ENCODE measurements around the gene METTL26.
A peak's percentile ranks its signal among the peaks of the same experiment; 100 is the strongest.

METTL26 gene

DNA sequence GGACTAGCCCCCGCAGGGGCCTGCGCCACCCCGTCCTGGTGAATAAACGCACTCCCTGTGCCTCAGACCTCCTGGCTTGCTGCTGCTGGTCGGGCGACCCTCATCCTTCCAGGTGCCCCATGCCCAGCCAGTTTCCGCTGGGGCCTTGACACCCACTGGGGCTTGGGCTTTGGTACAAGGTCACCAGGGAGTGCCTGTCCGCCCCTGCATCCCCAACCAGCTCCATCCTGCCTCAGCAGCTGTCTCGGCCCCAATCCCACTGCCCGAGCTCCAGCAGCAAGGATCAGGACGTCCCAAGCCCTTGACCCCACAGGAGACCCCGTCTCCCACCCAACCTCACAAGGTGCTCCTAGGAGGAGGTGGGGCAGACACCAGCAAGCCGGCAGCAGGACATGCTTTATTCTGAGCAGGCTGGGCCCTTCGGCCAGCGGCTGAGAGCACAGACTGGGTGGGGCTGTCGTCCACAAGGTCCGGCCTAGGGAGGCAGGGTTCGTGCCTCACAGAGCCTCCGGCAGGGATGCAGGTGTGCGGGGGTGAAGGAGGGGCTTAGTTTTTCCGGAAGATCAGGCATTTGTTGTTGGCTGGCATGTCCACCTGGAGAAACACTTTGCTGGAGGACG, 1.9 kb downstream of the METTL26 start:
- H3K27me3 Mint-ChIP-seq: peaks cover 0 to 6% of the 10 kb centered on the region in 2 donors
- peaks cover 0 to 2% of the 10 kb centered on the region in 2 donors for H3K9me3 Mint-ChIP-seq
- H3K4me3 Mint-ChIP-seq: peak overlapping the region; percentile 69 to 76
- H3K36me3 Mint-ChIP-seq (ENCODE audit: insufficient read depth): peaks cover 24% of the 10 kb centered on the region
- ATAC-seq (replicated peaks) (no peak), DNase-seq (no peak)
- no peak overlapping the region for H3K27ac Mint-ChIP-seq
- peaks cover 7 to 11% of the 10 kb centered on the region in 2 donors for H3K4me1 Mint-ChIP-seq (ENCODE audit: low read depth in 2 of 2)

DNA sequence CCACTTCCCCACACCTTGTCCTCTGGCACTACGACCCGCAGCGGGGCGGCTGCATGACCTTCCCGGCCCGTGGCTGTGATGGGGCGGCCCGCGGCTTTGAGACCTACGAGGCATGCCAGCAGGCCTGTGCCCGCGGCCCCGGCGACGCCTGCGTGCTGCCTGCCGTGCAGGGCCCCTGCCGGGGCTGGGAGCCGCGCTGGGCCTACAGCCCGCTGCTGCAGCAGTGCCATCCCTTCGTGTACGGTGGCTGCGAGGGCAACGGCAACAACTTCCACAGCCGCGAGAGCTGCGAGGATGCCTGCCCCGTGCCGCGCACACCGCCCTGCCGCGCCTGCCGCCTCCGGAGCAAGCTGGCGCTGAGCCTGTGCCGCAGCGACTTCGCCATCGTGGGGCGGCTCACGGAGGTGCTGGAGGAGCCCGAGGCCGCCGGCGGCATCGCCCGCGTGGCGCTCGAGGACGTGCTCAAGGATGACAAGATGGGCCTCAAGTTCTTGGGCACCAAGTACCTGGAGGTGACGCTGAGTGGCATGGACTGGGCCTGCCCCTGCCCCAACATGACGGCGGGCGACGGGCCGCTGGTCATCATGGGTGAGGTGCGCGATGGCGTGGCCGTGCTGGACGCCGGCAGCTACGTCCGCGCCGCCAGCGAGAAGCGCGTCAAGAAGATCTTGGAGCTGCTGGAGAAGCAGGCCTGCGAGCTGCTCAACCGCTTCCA, 2.6 kb downstream of the METTL26 start:
- Mint-ChIP-seq H3K9me3 (peaks cover 0 to 2% of the 10 kb centered on the region in 2 donors), H3K4me1 (ENCODE audit: low read depth in 2 of 2) (peaks cover 7 to 11% of the 10 kb centered on the region in 2 donors), H3K27ac (no peak overlapping the region), H3K4me3 (no peak overlapping the region), H3K36me3 (ENCODE audit: insufficient read depth) (peaks cover 20% of the 10 kb centered on the region), H3K27me3 (peaks cover 0 to 6% of the 10 kb centered on the region in 2 donors)
- DNase-seq: no peak
- ATAC-seq (replicated peaks): no peak

GRCh38 chr16:632486-633335, 3.4 kb downstream of the METTL26 start:
- peaks cover 7 to 10% of the 10 kb centered on the region in 2 donors for H3K4me1 Mint-ChIP-seq (ENCODE audit: low read depth in 2 of 2)
- ATAC-seq (replicated peaks) (no peak), DNase-seq (no peak)
- H3K4me3 Mint-ChIP-seq: no peak overlapping the region
- H3K36me3 Mint-ChIP-seq (ENCODE audit: insufficient read depth): peaks cover 17% of the 10 kb centered on the region
- peaks cover 0 to 2% of the 10 kb centered on the region in 2 donors for H3K9me3 Mint-ChIP-seq
- H3K27ac Mint-ChIP-seq: no peak overlapping the region
- H3K27me3 Mint-ChIP-seq: peaks cover 0 to 6% of the 10 kb centered on the region in 2 donors

DNA sequence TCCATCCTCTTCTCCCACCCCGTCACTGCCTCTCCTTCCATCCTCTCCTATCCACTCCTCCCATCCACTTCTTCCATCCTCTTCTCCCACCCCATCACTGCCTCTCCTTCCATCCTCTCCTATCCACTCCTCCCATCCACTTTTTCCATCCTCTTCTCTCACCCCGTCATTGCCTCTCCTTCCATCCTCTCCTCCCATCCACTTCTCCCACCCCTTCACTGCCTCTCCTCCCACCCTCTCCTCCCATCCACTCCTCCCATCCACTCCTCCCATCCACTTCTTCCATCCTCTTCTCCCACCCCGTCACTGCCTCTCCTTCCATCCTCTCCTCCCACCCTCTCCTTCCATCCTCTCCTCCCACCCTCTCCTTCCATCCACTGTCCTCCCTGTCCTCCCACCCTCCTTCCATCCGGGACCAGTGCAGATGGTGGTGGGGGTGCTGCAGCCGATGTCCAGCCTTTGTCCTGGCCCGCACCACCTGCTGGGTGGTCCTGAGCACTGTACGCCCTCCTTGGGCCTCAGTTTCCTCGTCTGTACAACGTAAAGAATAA, 4.2 kb downstream of the METTL26 start:
- no peak overlapping the region for H3K4me3 Mint-ChIP-seq
- no peak overlapping the region for H3K27ac Mint-ChIP-seq
- no peak for DNase-seq
- H3K36me3 Mint-ChIP-seq (ENCODE audit: insufficient read depth): peaks cover 9% of the 10 kb centered on the region
- H3K4me1 Mint-ChIP-seq (ENCODE audit: low read depth in 2 of 2): peaks cover 7 to 9% of the 10 kb centered on the region in 2 donors
- peaks cover 0 to 6% of the 10 kb centered on the region in 2 donors for H3K27me3 Mint-ChIP-seq
- ATAC-seq (replicated peaks): no peak
- H3K9me3 Mint-ChIP-seq: peaks cover 0 to 2% of the 10 kb centered on the region in 2 donors

DNA sequence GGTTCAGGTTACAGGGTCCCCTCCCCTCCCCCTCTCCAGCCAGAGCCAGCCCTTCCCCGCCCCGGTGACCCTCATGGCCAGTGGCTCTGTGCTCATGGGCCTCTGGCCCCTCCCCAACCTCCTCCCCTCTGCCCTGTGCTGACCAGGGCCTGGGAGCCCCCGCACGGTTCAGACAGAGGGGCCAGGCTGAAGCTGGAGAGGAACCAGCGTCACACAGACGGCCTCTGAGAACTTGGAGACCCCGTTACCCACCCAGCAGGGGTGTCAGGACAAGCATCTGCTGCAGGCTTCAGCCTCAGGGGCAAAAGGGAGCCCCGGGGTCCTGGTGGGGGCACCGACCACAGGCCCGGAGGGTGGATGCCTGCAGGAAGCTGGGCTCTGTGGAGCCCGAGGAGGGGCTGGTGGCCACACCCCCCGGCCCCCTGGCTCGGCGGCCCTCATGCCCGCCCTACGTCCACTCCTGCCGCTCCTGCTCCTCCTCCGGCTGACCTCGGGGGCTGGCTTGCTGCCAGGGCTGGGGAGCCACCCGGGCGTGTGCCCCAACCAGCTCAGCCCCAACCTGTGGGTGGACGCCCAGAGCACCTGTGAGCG, 5.2 kb downstream of the METTL26 start, which contains the start of gene WFIKKN1:
Gene WFIKKN1, plus strand, starts transcription at position 171 of the 591 bp plus-strand sequence. Its CDS starts 269 bp downstream, at position 440.
- DNase-seq (no peak), ATAC-seq (replicated peaks) (no peak)
- H3K4me1 Mint-ChIP-seq (ENCODE audit: low read depth in 2 of 2): peaks cover 3 to 6% of the 10 kb centered on the region in 2 donors
- no peaks in the 10 kb centered on the region for H3K27me3 Mint-ChIP-seq
- no peaks in the 10 kb centered on the region for H3K36me3 Mint-ChIP-seq (ENCODE audit: insufficient read depth)
- no peaks in the 10 kb centered on the region for H3K9me3 Mint-ChIP-seq
- no peak within 1 kb of the TSS for H3K4me3 Mint-ChIP-seq
- no peak within 1 kb of the TSS for H3K27ac Mint-ChIP-seq

DNA sequence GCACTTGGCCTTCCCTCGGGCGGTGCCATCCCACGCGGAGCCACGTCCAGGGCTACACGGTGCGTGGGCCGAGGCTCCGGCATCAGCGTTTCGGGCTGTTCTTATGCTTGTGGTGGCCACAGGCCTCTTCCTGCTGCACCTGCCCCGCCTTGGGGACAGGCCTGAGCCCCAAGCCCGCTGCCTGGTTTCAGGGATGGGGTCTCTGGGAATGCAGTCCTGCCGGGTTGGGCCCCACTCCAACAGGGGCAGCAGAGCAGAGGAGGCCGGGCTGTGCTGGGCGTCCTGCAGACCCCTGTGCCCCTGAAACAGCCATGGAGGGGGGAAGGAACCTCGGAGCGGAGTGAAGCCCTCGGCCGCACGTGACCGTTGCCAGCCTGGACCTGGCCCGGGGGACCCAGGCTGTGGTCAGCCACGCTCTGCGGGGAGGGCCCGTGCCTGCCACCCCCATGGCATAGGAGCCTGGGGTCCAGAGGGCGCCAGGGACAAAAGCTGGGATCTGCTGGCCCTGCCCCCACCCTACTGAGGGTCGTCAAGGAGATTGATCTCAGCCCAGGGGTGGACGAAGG, 5.8 kb downstream of the METTL26 start:
- H3K27ac Mint-ChIP-seq: no peak overlapping the region
- H3K9me3 Mint-ChIP-seq: no peaks in the 10 kb centered on the region
- ATAC-seq (replicated peaks): no peak
- H3K36me3 Mint-ChIP-seq (ENCODE audit: insufficient read depth): no peaks in the 10 kb centered on the region
- DNase-seq: no peak
- H3K27me3 Mint-ChIP-seq: no peaks in the 10 kb centered on the region
- H3K4me1 Mint-ChIP-seq (ENCODE audit: low read depth in 2 of 2): peaks cover 3 to 6% of the 10 kb centered on the region in 2 donors
- H3K4me3 Mint-ChIP-seq: no peak overlapping the region

DNA sequence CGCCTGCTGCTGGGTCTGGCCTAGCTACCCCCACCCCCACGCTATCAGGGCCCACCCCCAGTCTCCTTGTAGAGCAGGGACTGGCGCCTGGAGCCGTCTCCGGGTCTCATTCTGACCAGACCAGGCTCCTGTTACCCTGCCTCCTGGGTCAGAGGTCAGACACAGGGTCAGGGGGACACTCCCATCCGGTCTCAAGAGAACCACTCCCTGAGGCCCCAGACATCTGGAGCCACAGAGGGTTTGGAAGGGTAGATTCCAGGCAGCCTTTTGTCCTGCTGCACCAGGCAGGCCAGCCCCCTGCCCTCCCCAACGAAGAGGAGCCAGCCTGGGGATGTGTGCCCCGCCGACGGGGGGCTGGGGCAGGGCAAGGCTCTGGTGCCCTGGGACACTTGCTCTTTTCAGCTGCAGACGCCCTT, 6.3 kb downstream of the METTL26 start:
- Mint-ChIP-seq H3K4me3 (no peak overlapping the region), H3K9me3 (no peaks in the 10 kb centered on the region), H3K27me3 (no peaks in the 10 kb centered on the region), H3K36me3 (ENCODE audit: insufficient read depth) (no peaks in the 10 kb centered on the region), H3K4me1 (ENCODE audit: low read depth in 2 of 2) (peaks cover 1 to 5% of the 10 kb centered on the region in 2 donors), H3K27ac (no peak overlapping the region)
- DNase-seq (no peak), ATAC-seq (replicated peaks) (no peak)

GRCh38 chr16:629185-629832, 6.8 kb downstream of the METTL26 start:
- H3K27me3 Mint-ChIP-seq: no peaks in the 10 kb centered on the region
- no peak for DNase-seq
- H3K4me1 Mint-ChIP-seq (ENCODE audit: low read depth in 2 of 2): peaks cover 0 to 3% of the 10 kb centered on the region in 2 donors
- no peaks in the 10 kb centered on the region for H3K9me3 Mint-ChIP-seq
- no peak overlapping the region for H3K4me3 Mint-ChIP-seq
- no peak for ATAC-seq (replicated peaks)
- no peak overlapping the region for H3K27ac Mint-ChIP-seq
- no peaks in the 10 kb centered on the region for H3K36me3 Mint-ChIP-seq (ENCODE audit: insufficient read depth)

DNA sequence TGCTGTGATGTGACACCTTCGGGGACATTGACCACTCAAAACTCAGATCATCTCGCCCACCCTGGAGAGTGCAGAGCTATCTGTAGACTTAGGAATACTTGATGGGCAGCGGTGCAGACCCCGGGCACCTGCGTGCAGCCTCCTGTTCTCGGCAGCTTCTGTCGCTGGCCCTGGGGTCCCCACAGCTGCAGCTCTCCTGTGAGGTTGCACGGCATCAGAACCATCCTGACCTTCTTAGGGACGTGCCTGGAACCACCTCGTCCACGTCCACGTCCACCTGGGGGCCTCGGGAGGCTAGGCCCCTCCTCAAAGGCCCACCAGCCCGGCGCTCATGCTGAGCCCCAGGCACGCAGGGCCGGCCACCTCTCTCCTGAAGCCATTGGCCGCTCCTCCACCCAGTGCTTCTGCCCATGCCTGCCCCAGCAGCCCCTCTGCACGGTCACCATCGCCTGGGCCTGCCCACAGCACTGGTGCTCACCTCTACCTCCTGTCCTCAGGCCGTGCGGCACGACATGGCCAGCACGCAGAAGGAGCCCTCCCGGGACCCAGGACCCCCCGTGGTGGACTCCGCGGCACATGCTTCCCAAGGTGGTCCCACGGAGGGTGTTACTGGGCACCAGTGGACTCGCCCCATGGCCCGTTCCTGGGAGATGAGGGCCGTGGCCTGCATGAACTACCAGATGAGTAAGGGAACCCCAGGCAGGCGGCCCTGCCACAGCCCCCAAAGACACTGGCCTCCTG, 7.6 kb downstream of the METTL26 start:
- ATAC-seq (replicated peaks) (no peak), DNase-seq (no peak)
- no peaks in the 10 kb centered on the region for H3K27me3 Mint-ChIP-seq
- H3K4me1 Mint-ChIP-seq (ENCODE audit: low read depth in 2 of 2): peaks cover 0 to 3% of the 10 kb centered on the region in 2 donors
- no peaks in the 10 kb centered on the region for H3K36me3 Mint-ChIP-seq (ENCODE audit: insufficient read depth)
- H3K4me3 Mint-ChIP-seq: no peak overlapping the region
- H3K9me3 Mint-ChIP-seq: no peaks in the 10 kb centered on the region
- H3K27ac Mint-ChIP-seq: peak overlapping the region in 1 of 2 donors; percentile 20

DNA sequence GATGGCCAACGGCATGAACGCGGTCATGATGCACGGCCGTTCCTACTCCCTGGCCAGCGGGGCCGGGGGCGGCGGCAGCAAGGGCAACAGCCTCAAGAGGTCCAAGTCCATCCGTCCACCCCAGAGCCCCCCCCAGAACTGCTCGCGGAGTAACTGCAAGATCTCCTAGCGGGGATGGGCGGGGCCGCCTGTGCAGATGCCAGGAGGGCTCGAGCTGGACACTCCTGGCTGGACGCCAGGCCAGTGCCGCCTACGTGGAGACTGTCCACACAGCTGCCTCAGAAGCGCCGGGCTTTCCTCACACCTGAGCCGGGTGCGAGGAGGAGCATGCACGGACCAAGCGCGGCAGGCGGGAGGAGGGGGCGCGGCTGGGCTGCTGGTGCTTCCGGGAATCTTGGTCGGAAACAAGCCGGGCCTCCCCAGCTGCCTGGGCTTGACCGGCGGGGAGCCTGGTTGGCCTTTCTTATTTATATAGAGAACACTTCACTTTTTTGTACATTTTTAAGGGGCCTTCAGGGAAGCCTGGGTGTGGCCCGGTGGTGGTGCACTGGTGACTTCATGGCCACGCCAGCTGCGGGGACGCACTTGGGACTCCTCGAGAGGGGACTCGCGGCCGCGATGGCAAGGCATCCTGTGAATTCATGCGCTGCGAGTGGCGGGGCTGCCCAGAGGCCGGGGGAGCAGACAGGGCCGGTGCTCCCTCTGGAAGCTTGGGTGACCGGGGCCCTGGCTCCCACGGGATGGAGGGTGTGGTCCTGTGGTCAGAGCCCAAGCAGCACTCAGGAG, 8.5 kb downstream of the METTL26 start:
- Mint-ChIP-seq H3K27me3 (no peaks in the 10 kb centered on the region), H3K36me3 (ENCODE audit: insufficient read depth) (no peaks in the 10 kb centered on the region), H3K4me1 (ENCODE audit: low read depth in 2 of 2) (peaks cover 0 to 3% of the 10 kb centered on the region in 2 donors), H3K9me3 (no peaks in the 10 kb centered on the region), H3K27ac (no peak overlapping the region), H3K4me3 (no peak overlapping the region)
- DNase-seq (no peak), ATAC-seq (replicated peaks) (no peak)

- ATAC-seq (replicated peaks) (no peak), DNase-seq (no peak)
- no peaks in the 10 kb centered on the region for H3K36me3 Mint-ChIP-seq (ENCODE audit: insufficient read depth)
- no peak overlapping the region for H3K27ac Mint-ChIP-seq
- no peaks in the 10 kb centered on the region for H3K9me3 Mint-ChIP-seq
- H3K4me3 Mint-ChIP-seq: no peak overlapping the region
- H3K27me3 Mint-ChIP-seq: no peaks in the 10 kb centered on the region
- peaks cover 0 to 3% of the 10 kb centered on the region in 2 donors for H3K4me1 Mint-ChIP-seq (ENCODE audit: low read depth in 2 of 2)
Observed at GRCh38 chr16:626787-627453, 9.2 kb downstream of the METTL26 start.

All from effector memory CD8-positive, alpha-beta T cell (primary cell).